IMR-90 (cell line): ENCODE results near the gene CPNE4.

Experiments used
- BHLHE40 ChIP-seq: fragments of 150-350 bp; IDR thresholded peaks from 2 replicates; pipeline ENCODE4 v1.6.1; 2016; ENCODE audit warnings: mild to moderate bottlenecking, low read depth, low read length
- CTCF ChIP-seq: conservative IDR thresholded peaks from 2 replicates; pipeline ENCODE4 v1.5.1; 2012; ENCODE audit warnings: mild to moderate bottlenecking, low read depth, low read length, improper control_type of control experiment
- MAFK ChIP-seq: IDR thresholded peaks from 2 replicates; pipeline ENCODE4 v1.6.1; 2012; ENCODE audit warnings: low read depth, low read length, improper control_type of control experiment
- MAZ ChIP-seq: IDR thresholded peaks from 2 replicates; pipeline ENCODE4 v1.6.1; 2012; ENCODE audit warnings: low read depth, mild to moderate bottlenecking, low read length, improper control_type of control experiment, moderate library complexity, borderline replicate concordance
- MXI1 ChIP-seq: IDR thresholded peaks from 2 replicates; pipeline ENCODE4 v1.6.1; 2012; ENCODE audit warnings: low read depth, mild to moderate bottlenecking, low read length, moderate library complexity, borderline replicate concordance
- POLR2A ChIP-seq: IDR thresholded peaks from 2 replicates; pipeline ENCODE4 v1.6.1; 2012; ENCODE audit warnings: mild to moderate bottlenecking, low read depth, low read length

GRCh38 chr3:132017137-132017536 lies 17.7 kb downstream of the CPNE4 start:
- TF ChIP-seq CTCF (no peak), POLR2A (no peak), BHLHE40 (no peak), MXI1 (no peak), MAFK (no peak), MAZ (no peak)
